SJCRH30 (cell line): Measurements from ENCODE around the gene SH2D3A. TPM values are rescaled to one million over a fixed set of nuclear protein-coding genes. Genes with fewer than 3 reads are reported as not detected.

Source experiments
- DNase-seq, 2 experiments: peaks; one replicate each; pipeline ENCODE4 v3.0.0-alpha.2; 2015 to 2020
- H3K27ac ChIP-seq: fragments of 250-450 bp; sonication (Bioruptor Pico); 2 replicates; pipeline ENCODE4 v1.5.1; 2020; ENCODE audit warnings: mild to moderate bottlenecking, moderate library complexity
- H3K27me3 ChIP-seq: fragments of 250-450 bp; sonication (Bioruptor Pico); 2 replicates; pipeline ENCODE4 v1.5.1; 2020; ENCODE audit warnings: mild to moderate bottlenecking, moderate library complexity
- H3K36me3 ChIP-seq: fragments of 250-450 bp; sonication (Bioruptor Pico); 2 replicates; pipeline ENCODE4 v1.5.1; 2020; ENCODE audit warnings: mild to moderate bottlenecking, moderate library complexity
- H3K4me1 ChIP-seq: fragments of 250-450 bp; sonication (Bioruptor Pico); 2 replicates; pipeline ENCODE4 v1.5.1; 2020; ENCODE audit warnings: mild to moderate bottlenecking, moderate library complexity
- H3K4me3 ChIP-seq: fragments of 250-450 bp; sonication (Bioruptor Pico); 2 replicates; pipeline ENCODE4 v1.5.1; 2020; ENCODE audit warnings: mild to moderate bottlenecking, moderate library complexity
- H3K9me3 ChIP-seq: fragments of 250-450 bp; sonication (Bioruptor Pico); replicated peaks from 2 replicates; pipeline ENCODE4 v1.5.1; 2020; ENCODE audit warnings: mild to moderate bottlenecking, moderate library complexity
- total RNA-seq: library from RNA; depleted of rRNA; stranded (reverse); fragments of >200 nt; shearing (Covaris generic); gene quantifications from 2 replicates; pipeline ENCODE4 v1.2.3, GENCODE V29; 2014; rRNA removed

SH2D3A gene
- total RNA-seq, 1 experiment from 2014 or later = not detected

- Histone ChIP-seq H3K27ac (no peak overlapping the region), H3K4me1 (no peaks in the 10 kb centered on the region), H3K27me3 (no peaks in the 10 kb centered on the region), H3K9me3 (no peaks in the 10 kb centered on the region), H3K36me3 (no peaks in the 10 kb centered on the region), H3K4me3 (no peak overlapping the region)
- DNase-seq = no peak
Observed at GRCh38 chr19:6708346-6708745, 58.9 kb downstream of the SH2D3A start.

DNA sequence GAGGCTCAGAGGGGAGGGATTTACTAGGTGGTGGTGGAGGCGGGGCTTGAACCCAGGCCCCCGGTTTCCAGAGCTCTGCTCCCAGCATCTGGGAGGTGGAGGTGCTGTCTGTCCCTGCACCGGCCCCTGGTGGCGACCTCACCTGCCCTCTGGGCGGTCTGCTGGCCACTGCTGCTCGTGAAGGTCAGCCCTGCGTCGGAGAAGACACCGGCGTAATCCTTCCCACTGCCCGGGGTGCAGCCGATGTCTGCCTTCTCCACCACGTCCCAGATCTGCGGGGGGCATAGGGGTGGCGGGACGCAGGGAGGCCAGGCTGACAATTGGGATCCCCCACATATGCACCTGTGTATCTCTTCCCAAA is 59.6 kb downstream of the SH2D3A start:
- H3K36me3 ChIP-seq = no peaks in the 10 kb centered on the region
- no peaks in the 10 kb centered on the region for H3K27me3 ChIP-seq
- H3K27ac ChIP-seq = no peak overlapping the region
- H3K9me3 ChIP-seq = no peaks in the 10 kb centered on the region
- no peak for DNase-seq
- no peak overlapping the region for H3K4me3 ChIP-seq
- H3K4me1 ChIP-seq = no peaks in the 10 kb centered on the region

DNA sequence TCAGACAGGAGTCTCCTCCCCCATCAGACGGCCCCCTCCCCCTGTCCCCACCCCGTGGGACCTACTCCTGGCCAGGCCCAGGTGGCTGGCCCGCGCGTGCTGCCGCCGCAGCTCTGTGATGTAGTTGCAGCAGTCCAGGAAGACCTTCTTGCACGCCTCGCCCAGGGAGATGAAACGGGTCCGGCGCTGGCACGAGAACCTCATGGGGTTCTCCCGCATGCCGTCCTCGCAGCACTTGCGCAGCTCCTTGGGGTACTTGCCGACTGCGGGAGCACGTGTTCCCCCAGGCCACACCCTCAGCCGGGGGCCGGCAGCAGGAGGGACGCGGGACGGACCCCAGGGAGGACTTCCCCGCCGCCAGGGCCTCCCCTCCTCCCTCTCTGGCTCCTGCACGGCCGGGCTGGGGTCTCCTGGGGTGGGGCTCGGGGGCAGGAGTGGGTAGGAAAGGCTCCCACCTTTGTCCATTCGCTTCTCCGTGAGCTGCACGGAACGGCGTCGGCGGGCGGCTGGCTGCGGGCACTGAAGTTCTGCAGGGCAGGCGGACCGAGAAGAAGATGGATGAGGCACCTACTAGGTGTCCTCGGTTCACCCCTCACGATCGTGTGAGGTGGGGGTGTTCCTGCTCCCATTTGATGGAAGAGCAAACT is 60.1 kb downstream of the SH2D3A start:
- H3K4me1 ChIP-seq = no peaks in the 10 kb centered on the region
- H3K27ac ChIP-seq = no peak overlapping the region
- DNase-seq = no peak
- H3K9me3 ChIP-seq = no peaks in the 10 kb centered on the region
- H3K4me3 ChIP-seq = no peak overlapping the region
- H3K27me3 ChIP-seq = no peaks in the 10 kb centered on the region
- no peaks in the 10 kb centered on the region for H3K36me3 ChIP-seq

- Histone ChIP-seq H3K4me1 (no peaks in the 10 kb centered on the region), H3K36me3 (no peaks in the 10 kb centered on the region), H3K27ac (no peak overlapping the region), H3K9me3 (no peaks in the 10 kb centered on the region), H3K27me3 (no peaks in the 10 kb centered on the region), H3K4me3 (no peak overlapping the region)
- no peak for DNase-seq
Observed at GRCh38 chr19:6706633-6706958, 60.6 kb downstream of the SH2D3A start.

- Histone ChIP-seq H3K9me3 (no peaks in the 10 kb centered on the region), H3K4me3 (no peak overlapping the region), H3K36me3 (no peaks in the 10 kb centered on the region), H3K27ac (no peak overlapping the region), H3K27me3 (no peaks in the 10 kb centered on the region), H3K4me1 (no peaks in the 10 kb centered on the region)
- no peak for DNase-seq
Observed at GRCh38 chr19:6705931-6706632, 61.2 kb downstream of the SH2D3A start.

Other genes with a start within 250 kb of the SH2D3A start
- not detected in 2 replicates for gene TNFSF9, start 236.4 kb downstream of the SH2D3A start, total RNA-seq
- gene CD70, start 176.3 kb downstream of the SH2D3A start, total RNA-seq = not detected in 2 replicates
- gene TNFSF14, start 97.3 kb downstream of the SH2D3A start, total RNA-seq = not detected in 2 replicates
- not detected in 2 replicates for gene C3, start 46.8 kb downstream of the SH2D3A start, total RNA-seq
- gene GPR108, start 29.9 kb downstream of the SH2D3A start, total RNA-seq = 32.0 and 33.2 TPM in 2 replicates
- 39.3 and 40.5 TPM in 2 replicates for gene TRIP10, start 27.8 kb downstream of the SH2D3A start, total RNA-seq
- not detected in 2 replicates for gene VAV1, start 5.3 kb upstream of the SH2D3A start, total RNA-seq
- gene ADGRE1, start 120.1 kb upstream of the SH2D3A start, total RNA-seq = not detected in 2 replicates